Stimulated activated CD8-positive, alpha-beta memory T cell treated with anti-CD3 and anti-CD28 coated beads, Interleukin-2, amount 100 ng/mL, for 1 hour (primary cell): Measurements from ENCODE around the gene ANKH.
"Not testable (repeated sequence)": the region's sequence is repeated elsewhere in the genome, so short reads cannot be mapped to it uniquely, and the experiment has no call there.

Source experiments
- DNase-seq, 2 donors: peaks; one replicate each; pipeline ENCODE4 v3.0.0-alpha.2; 2020; ENCODE audit warnings: low read depth in 2 of 2

Gene ANKH

GRCh38 chr5:14882658-14883580, 11.3 kb upstream of the ANKH start:
- DNase-seq, result no peak

- DNase-seq, result no peak
Measured at GRCh38 chr5:14881826-14882225, 10.2 kb upstream of the ANKH start.

- no peak for DNase-seq
Measured at GRCh38 chr5:14880688-14881087, 9.1 kb upstream of the ANKH start.

GRCh38 chr5:14879937-14880589, 8.5 kb upstream of the ANKH start:
- no peak for DNase-seq

- no peak for DNase-seq
Measured at GRCh38 chr5:14879393-14879792, 7.8 kb upstream of the ANKH start.

- not testable (repeated sequence) for DNase-seq
Measured at GRCh38 chr5:14878192-14878591, 6.6 kb upstream of the ANKH start.

- no peak for DNase-seq
Measured at GRCh38 chr5:14876095-14876494, 4.5 kb upstream of the ANKH start.

- no peak for DNase-seq
Measured at GRCh38 chr5:14873790-14874189, 2.2 kb upstream of the ANKH start.

GRCh38 chr5:14873093-14873492, 1.5 kb upstream of the ANKH start:
- DNase-seq, result no peak

GRCh38 chr5:14872070-14872989, 752 bp upstream of the ANKH start:
- DNase-seq, result peak in 1 of 2 donors; percentile 38

GRCh38 chr5:14870337-14871213, 1.0 kb downstream of the ANKH start:
- DNase-seq, result peak in 1 of 2 donors; percentile 57

GRCh38 chr5:14869668-14870164, 1.9 kb downstream of the ANKH start:
- no peak for DNase-seq

GRCh38 chr5:14869233-14869632, 2.3 kb downstream of the ANKH start:
- DNase-seq, result no peak

GRCh38 chr5:14868771-14869170, 2.8 kb downstream of the ANKH start:
- DNase-seq, result no peak

- no peak for DNase-seq
Measured at GRCh38 chr5:14864181-14864812, 7.3 kb downstream of the ANKH start.

- DNase-seq, result no peak
Measured at GRCh38 chr5:14863105-14863504, 8.5 kb downstream of the ANKH start.

- no peak for DNase-seq
Measured at GRCh38 chr5:14861123-14861765, 10.3 kb downstream of the ANKH start.

GRCh38 chr5:14859980-14860379, 11.6 kb downstream of the ANKH start:
- no peak for DNase-seq

- no peak for DNase-seq
Measured at GRCh38 chr5:14859150-14859549, 12.4 kb downstream of the ANKH start.

GRCh38 chr5:14855366-14855765, 16.2 kb downstream of the ANKH start:
- no peak for DNase-seq
